Activated CD4-positive, CD25-positive, alpha-beta regulatory T cell treated with anti-CD3 and anti-CD28 coated beads, Interleukin-2, amount 50 U/mL, for 24 hours (primary cell): Measurements from ENCODE around the gene LYVE1.

Source experiments
- ATAC-seq, 2 donors: fragments of 150-1000 bp; cut with Tn5 transposase; one replicate each; pipeline ENCODE4 v1.10.0; 2021; ENCODE audit warnings: mild to moderate bottlenecking in 1 of 2, moderate library complexity in 1 of 2

LYVE1 gene

GRCh38 chr11:10551845-10552352 lies 16.6 kb downstream of the LYVE1 start:
- no peak for ATAC-seq

GRCh38 chr11:10551290-10551592 lies 17.2 kb downstream of the LYVE1 start:
- ATAC-seq, result no peak

- ATAC-seq, result no peak
Measured at GRCh38 chr11:10550503-10551289, 17.8 kb downstream of the LYVE1 start.

- no peak for ATAC-seq
Measured at GRCh38 chr11:10544491-10545465, 23.7 kb downstream of the LYVE1 start.

- ATAC-seq, result no peak
Measured at GRCh38 chr11:10543782-10544181, 24.7 kb downstream of the LYVE1 start.

GRCh38 chr11:10542776-10543175 lies 25.7 kb downstream of the LYVE1 start:
- ATAC-seq, result no peak

- ATAC-seq, result no peak
Measured at GRCh38 chr11:10541561-10541930, 26.9 kb downstream of the LYVE1 start.

GRCh38 chr11:10540915-10541560 lies 27.4 kb downstream of the LYVE1 start, which contains the start of gene RNF141:
RNF141 (minus strand) TSS chr11:10541187; CDS start chr11:10534158, 7,029 bp downstream.
- ATAC-seq, result peak; percentile 98

GRCh38 chr11:10540546-10540914 lies 27.9 kb downstream of the LYVE1 start:
- peak; percentile 1 to 9 for ATAC-seq

- ATAC-seq, result no peak
Measured at GRCh38 chr11:10539339-10539738, 29.1 kb downstream of the LYVE1 start.

- no peak for ATAC-seq
Measured at GRCh38 chr11:10538924-10539323, 29.5 kb downstream of the LYVE1 start.

GRCh38 chr11:10537600-10537999 lies 30.9 kb downstream of the LYVE1 start:
- ATAC-seq, result no peak

- no peak for ATAC-seq
Measured at GRCh38 chr11:10534316-10534715, 34.1 kb downstream of the LYVE1 start.

- no peak for ATAC-seq
Measured at GRCh38 chr11:10533323-10533722, 35.1 kb downstream of the LYVE1 start.

- no peak for ATAC-seq
Measured at GRCh38 chr11:10532526-10532925, 35.9 kb downstream of the LYVE1 start.

- ATAC-seq, result no peak
Measured at GRCh38 chr11:10529279-10529678, 39.2 kb downstream of the LYVE1 start.

GRCh38 chr11:10528121-10528520 lies 40.3 kb downstream of the LYVE1 start:
- ATAC-seq, result no peak

GRCh38 chr11:10526974-10527918 lies 41.2 kb downstream of the LYVE1 start:
- peak; percentile 92 to 94 for ATAC-seq

GRCh38 chr11:10524471-10524870 lies 44.0 kb downstream of the LYVE1 start:
- no peak for ATAC-seq

GRCh38 chr11:10522921-10523320 lies 45.5 kb downstream of the LYVE1 start:
- ATAC-seq, result no peak

GRCh38 chr11:10522276-10522675 lies 46.2 kb downstream of the LYVE1 start:
- ATAC-seq, result no peak

- no peak for ATAC-seq
Measured at GRCh38 chr11:10520562-10520961, 47.9 kb downstream of the LYVE1 start.
